OCI-LY3 (cell line): ENCODE data around the gene HCFC1R1.
"Not testable (repeated sequence)": the region's sequence is repeated elsewhere in the genome, so short reads cannot be mapped to it uniquely, and the experiment has no call there.

Experiments
- H2AFZ ChIP-seq: fragments of 200-600, 300-600 bp; shearing (Covaris generic); 2 replicates; pipeline ENCODE4 v1.6.0; 2014; ENCODE audit warnings: antibody characterized with exemption, low read depth, low read length
- H3K27ac ChIP-seq: fragments of 200-600, 300-600 bp; sonication (generic); 2 replicates; pipeline ENCODE4 v1.5.1; 2014; ENCODE audit warnings: mild to moderate bottlenecking, low read length, moderate library complexity, mixed read lengths
- H3K27me3 ChIP-seq: fragments of 200-600, 300-600 bp; sonication (generic); 2 replicates; pipeline ENCODE4 v1.6.1; 2014; ENCODE audit warnings: low read depth, low read length, mixed read lengths
- H3K36me3 ChIP-seq: fragments of 200-600, 300-600 bp; sonication (generic); replicated peaks from 2 replicates; pipeline ENCODE3; 2014; ENCODE audit warnings: low read depth, low read length, mixed read lengths
- H3K4me1 ChIP-seq: fragments of 300-600, 200-600 bp; sonication (generic); 2 replicates; pipeline ENCODE4 v1.6.1; 2014; ENCODE audit warnings: low read length, mixed read lengths
- H3K4me2 ChIP-seq: fragments of 200-600, 300-600 bp; sonication (generic); 2 replicates; pipeline ENCODE4 v1.6.1; 2014; ENCODE audit warnings: low read length, mixed read lengths
- H3K4me3 ChIP-seq: fragments of 300-600, 200-600 bp; sonication (generic); 2 replicates; pipeline ENCODE4 v1.5.1; 2014; ENCODE audit warnings: antibody characterized with exemption, mild to moderate bottlenecking, low read length, moderate library complexity
- H3K79me2 ChIP-seq: fragments of 300-600, 200-600 bp; shearing (Covaris generic); 2 replicates; pipeline ENCODE4 v1.6.1; 2014; ENCODE audit warnings: mild to moderate bottlenecking, low read length, mixed read lengths
- H3K9ac ChIP-seq: fragments of 300-600, 200-600 bp; shearing (Covaris generic); 2 replicates; pipeline ENCODE4 v1.6.0; 2014; ENCODE audit warnings: mild to moderate bottlenecking, low read length, moderate library complexity
- H3K9me3 ChIP-seq: fragments of 200-600, 300-600 bp; shearing (Covaris generic); 2 replicates; pipeline ENCODE4 v1.6.1; 2014; ENCODE audit warnings: low read length, mixed read lengths; ENCODE audit not compliant: insufficient read depth
- H4K20me1 ChIP-seq: fragments of 200-600, 300-600 bp; sonication (generic); 2 replicates; pipeline ENCODE4 v1.6.1; 2016; ENCODE audit warnings: low read length, mixed read lengths; ENCODE audit not compliant: insufficient read depth
- EZH2phosphoT487 ChIP-seq: fragments of 200-600 bp; shearing (Covaris generic); IDR thresholded peaks from 2 replicates; pipeline ENCODE4 v1.6.1; 2018; ENCODE audit warnings: antibody characterized with exemption, mixed run types, low read depth
- TF ChIP-seq, protein P1 (sequence below): fragments of 200-600, 300-600 bp; sonication (generic); IDR thresholded peaks from 2 replicates; pipeline ENCODE4 v1.5.1; 2014; ENCODE audit warnings: antibody characterized with exemption, low read length, low read depth

The HCFC1R1 gene

DNA sequence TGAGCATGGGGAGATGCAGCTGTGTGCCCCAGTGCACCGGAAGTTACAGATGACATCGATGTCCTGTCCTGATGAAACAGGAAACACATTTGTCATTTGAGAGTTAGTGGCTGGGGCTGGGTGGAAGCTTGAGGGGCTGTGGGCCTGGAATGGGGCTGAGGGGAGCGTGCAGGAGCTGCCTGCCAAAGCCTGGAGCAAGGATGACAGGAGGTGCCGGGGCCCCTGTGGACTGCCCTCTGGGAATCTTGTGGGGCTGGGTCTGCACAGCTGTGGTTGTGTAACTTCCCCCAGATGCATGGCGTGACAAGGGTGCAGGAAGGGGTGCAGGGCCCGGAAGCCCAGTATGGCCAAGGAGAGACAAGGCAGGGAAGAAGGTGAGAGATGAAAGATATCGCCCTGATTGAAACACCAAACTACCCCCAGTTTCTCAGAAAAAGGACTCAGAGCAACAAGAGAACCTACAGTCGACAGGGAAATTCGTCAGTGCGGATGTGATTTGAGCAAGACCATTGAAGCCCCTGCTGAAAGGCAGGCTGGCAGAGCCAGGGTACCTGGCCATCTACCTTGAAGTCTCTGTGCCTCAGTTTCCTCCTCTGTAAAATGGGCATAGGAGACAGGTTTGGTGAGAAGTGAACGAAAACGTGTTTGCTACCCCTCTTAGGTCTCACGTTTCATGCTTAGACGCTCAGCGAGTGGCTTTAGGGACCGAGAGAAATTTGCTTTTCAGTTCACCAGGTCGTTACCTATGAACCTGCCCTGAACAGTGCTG, 31.4 kb upstream of the HCFC1R1 start:
- H4K20me1 ChIP-seq, result 0 out of 2 replicates have a peak, but pooled peaks cover 4% of the 10 kb centered on the region
- no peak overlapping the region for H3K4me2 ChIP-seq
- no peak overlapping the region for H2AFZ ChIP-seq
- no peaks in the 10 kb centered on the region for H3K79me2 ChIP-seq
- no peaks in the 10 kb centered on the region for H3K36me3 ChIP-seq
- H3K9ac ChIP-seq, result no peak overlapping the region
- peaks cover 6% of the 10 kb centered on the region for H3K4me1 ChIP-seq
- H3K27me3 ChIP-seq, result peaks cover under 1% of the 10 kb centered on the region; the same call in 1 of the 2 replicates
- no peak overlapping the region for H3K27ac ChIP-seq
- H3K4me3 ChIP-seq, result no peak overlapping the region
- TF ChIP-seq EZH2phosphoT487, result no peak
- TF ChIP-seq, protein P1, sequence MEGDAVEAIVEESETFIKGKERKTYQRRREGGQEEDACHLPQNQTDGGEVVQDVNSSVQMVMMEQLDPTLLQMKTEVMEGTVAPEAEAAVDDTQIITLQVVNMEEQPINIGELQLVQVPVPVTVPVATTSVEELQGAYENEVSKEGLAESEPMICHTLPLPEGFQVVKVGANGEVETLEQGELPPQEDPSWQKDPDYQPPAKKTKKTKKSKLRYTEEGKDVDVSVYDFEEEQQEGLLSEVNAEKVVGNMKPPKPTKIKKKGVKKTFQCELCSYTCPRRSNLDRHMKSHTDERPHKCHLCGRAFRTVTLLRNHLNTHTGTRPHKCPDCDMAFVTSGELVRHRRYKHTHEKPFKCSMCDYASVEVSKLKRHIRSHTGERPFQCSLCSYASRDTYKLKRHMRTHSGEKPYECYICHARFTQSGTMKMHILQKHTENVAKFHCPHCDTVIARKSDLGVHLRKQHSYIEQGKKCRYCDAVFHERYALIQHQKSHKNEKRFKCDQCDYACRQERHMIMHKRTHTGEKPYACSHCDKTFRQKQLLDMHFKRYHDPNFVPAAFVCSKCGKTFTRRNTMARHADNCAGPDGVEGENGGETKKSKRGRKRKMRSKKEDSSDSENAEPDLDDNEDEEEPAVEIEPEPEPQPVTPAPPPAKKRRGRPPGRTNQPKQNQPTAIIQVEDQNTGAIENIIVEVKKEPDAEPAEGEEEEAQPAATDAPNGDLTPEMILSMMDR, result no peak
- H3K9me3 ChIP-seq, result no peaks in the 10 kb centered on the region

DNA sequence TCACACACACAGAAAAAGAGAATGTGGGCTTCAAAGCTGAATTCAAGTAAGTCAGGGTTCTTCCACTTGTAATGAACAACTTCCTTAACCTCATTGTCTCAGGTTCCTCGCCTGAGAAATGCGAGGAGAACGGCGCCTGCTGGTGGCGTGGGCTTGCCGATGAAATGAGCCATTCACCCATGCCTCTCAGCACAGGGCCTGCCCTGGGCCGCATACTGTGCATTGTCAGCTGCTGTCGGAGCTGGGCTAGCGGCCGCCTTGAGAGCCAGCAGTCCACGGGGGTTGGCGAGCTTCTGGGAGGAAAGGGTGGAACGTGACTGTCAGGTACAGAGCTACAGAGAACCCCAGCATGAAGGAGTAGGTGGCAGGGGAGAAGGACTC, 29.6 kb upstream of the HCFC1R1 start:
- not testable (repeated sequence) for H3K9ac ChIP-seq, H3K79me2 ChIP-seq, H2AFZ ChIP-seq, H3K36me3 ChIP-seq, H3K27me3 ChIP-seq, H3K4me2 ChIP-seq, H3K4me3 ChIP-seq, H4K20me1 ChIP-seq, H3K9me3 ChIP-seq, H3K27ac ChIP-seq, H3K4me1 ChIP-seq

DNA sequence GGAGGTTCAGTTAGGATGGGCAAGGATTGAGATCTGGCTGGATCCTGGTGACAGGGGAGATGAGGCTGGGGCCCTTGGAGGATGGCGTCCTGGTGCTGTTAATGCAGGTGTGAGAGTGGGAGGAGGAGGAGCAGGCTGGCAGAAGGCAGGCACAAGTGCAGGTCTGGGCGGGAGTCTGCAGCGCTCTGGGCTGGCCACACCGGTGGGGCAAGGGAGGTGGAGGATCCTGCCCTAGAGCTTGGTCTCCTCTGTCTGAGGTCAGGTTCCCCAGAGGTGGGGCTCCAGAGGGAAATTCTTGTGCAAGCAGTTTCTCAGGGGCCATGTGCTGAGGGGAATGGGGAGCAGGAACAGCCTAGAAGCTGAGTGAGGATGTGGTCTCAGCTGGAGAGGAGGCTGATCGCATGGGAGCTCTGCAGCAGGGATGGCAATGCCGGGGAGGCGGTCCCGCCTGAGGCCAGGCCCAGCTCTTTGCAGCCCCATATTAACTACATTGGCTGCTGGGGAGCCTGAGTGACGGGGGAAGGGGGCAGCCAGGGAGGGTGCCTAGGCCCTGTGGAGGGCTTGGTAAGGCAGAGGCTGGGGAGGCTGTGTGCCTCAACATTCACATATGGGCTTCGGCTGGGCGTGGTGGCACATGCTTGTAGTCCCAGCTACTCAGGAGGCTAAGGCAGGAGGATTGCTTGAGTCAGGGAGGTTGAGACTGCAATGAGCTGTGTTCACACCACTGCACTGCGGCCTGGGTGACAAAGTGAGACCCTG, 29.0 kb upstream of the HCFC1R1 start:
- not testable (repeated sequence) for H3K79me2 ChIP-seq, H3K27ac ChIP-seq, H2AFZ ChIP-seq, H3K36me3 ChIP-seq, H3K27me3 ChIP-seq, H4K20me1 ChIP-seq, H3K4me1 ChIP-seq, H3K9ac ChIP-seq, H3K4me2 ChIP-seq, H3K4me3 ChIP-seq, H3K9me3 ChIP-seq

DNA sequence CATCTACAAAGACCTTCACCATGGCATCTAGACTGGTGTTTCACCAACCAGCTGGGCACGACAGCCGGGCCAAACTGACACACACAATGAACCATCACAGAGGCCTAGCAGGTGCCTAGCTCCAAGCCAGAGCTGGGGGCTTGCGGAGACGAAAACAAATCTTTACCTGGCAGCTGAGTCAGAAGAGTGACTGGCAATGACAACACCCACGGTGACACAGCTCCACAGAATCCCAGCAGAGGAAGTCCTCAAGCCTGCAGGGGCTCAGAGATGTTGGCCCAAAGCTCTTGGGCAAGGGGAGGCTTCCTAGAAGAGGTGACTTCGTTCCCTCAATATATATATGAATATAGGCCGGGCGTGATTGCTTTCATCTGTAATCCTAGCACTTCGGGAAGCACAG, 27.8 kb upstream of the HCFC1R1 start:
- TF ChIP-seq, protein P1, result no peak
- no peak for TF ChIP-seq EZH2phosphoT487
- no peak overlapping the region for H3K4me2 ChIP-seq
- 0 out of 2 replicates have a peak, but pooled peaks cover 4% of the 10 kb centered on the region for H4K20me1 ChIP-seq
- H3K9ac ChIP-seq, result no peak overlapping the region
- H3K27me3 ChIP-seq, result no peaks in the 10 kb centered on the region
- no peak overlapping the region for H3K4me3 ChIP-seq
- H3K36me3 ChIP-seq, result no peaks in the 10 kb centered on the region
- H3K79me2 ChIP-seq, result no peaks in the 10 kb centered on the region
- no peak overlapping the region for H3K27ac ChIP-seq
- H3K4me1 ChIP-seq, result no peaks in the 10 kb centered on the region
- H3K9me3 ChIP-seq, result no peaks in the 10 kb centered on the region
- no peak overlapping the region for H2AFZ ChIP-seq

DNA sequence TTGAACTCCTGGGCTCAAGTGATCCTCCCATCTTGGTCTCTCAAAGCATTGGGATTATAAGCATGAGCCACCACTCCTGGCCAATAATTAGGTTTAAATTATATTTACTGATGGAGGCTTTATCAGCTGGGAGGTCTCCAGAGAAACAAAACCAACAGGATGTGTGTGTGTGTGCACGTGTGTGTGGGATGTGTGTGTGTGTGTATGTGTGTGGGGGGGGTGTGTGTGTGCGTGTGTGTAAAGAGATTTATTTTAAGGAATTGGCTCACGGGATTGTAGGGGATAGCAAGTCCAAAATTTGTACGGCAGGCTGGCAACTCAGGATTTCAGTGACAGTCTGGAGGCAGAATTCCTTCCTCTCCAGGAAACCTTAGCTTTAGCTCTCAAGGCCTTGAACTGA, 27.3 kb upstream of the HCFC1R1 start:
- no peaks in the 10 kb centered on the region for H3K79me2 ChIP-seq
- H2AFZ ChIP-seq, result no peak overlapping the region
- no peaks in the 10 kb centered on the region for H3K4me1 ChIP-seq
- H3K27ac ChIP-seq, result no peak overlapping the region
- no peaks in the 10 kb centered on the region for H3K27me3 ChIP-seq
- H4K20me1 ChIP-seq, result 0 out of 2 replicates have a peak, but pooled peaks cover 4% of the 10 kb centered on the region
- H3K36me3 ChIP-seq, result no peaks in the 10 kb centered on the region
- no peaks in the 10 kb centered on the region for H3K9me3 ChIP-seq
- TF ChIP-seq EZH2phosphoT487, result no peak
- TF ChIP-seq, protein P1, result no peak
- H3K4me3 ChIP-seq, result no peak overlapping the region
- H3K9ac ChIP-seq, result no peak overlapping the region
- H3K4me2 ChIP-seq, result no peak overlapping the region
